Stimulated activated CD8-positive, alpha-beta memory T cell treated with anti-CD3 and anti-CD28 coated beads, Interleukin-15, amount 100 ng/mL, for 24 hours (primary cell): Measurements from ENCODE around the gene TREH.

Source experiments
- DNase-seq: peaks from one replicate; pipeline ENCODE4 v3.0.0-alpha.2; 2020; ENCODE audit warnings: low read depth

TREH gene

GRCh38 chr11:118610773-118611432 is 68.5 kb downstream of the TREH start:
- peak; percentile 74 for DNase-seq

GRCh38 chr11:118610225-118610772 is 69.2 kb downstream of the TREH start:
- no peak for DNase-seq

GRCh38 chr11:118609380-118610224 is 69.8 kb downstream of the TREH start:
- peak; percentile 9 for DNase-seq

GRCh38 chr11:118608360-118609227 is 70.9 kb downstream of the TREH start:
- peak; percentile 39 for DNase-seq

- peak; percentile 9 for DNase-seq
Observed at GRCh38 chr11:118607401-118608359, 71.8 kb downstream of the TREH start, which contains the start of gene PHLDB1. TSS of gene PHLDB1 (plus strand) at chr11:118607615. CDS start at chr11:118613837, 6,222 bp downstream.
